K562 (cell line): ENCODE data around the gene GMDS. TPM values are rescaled to one million over a fixed set of nuclear protein-coding genes. Genes with fewer than 3 reads are reported as not detected.

Source experiments
- ATAC-seq: fragments of 200-7000 bp; cut with Tn5 transposase; 3 replicates; pipeline ENCODE4 v1.9.1; 2020; ENCODE audit warnings: moderate library complexity
- BruUV-seq: library from RNA; stranded (reverse); fragments of 400-500 nt; replicated peaks from 2 replicates; lab custom pipeline; 2021; lab: Mats Ljungman, UMichigan
- CTCF ChIA-PET: fragments of 300-600 bp; formaldehyde crosslinking; extraction: SDS; loops from one replicate; lab custom pipeline; 2021; ENCODE audit warnings: low intra/inter-chr PET ratio; lab: Yijun Ruan, JAX
- POLR2A ChIA-PET: fragments of 300-600, 350-650 bp; sonication (Branson Sonifier 250); formaldehyde crosslinking; extraction: SDS; loops from one replicate; lab custom pipeline; 2021; ENCODE audit warnings: antibody characterized with exemption, inconsistent platforms; lab: Yijun Ruan, JAX
- DNase-seq, 4 experiments: peaks; one replicate each; pipeline versions ENCODE4 v3.0.0 to v3.0.0-alpha.2; 2011 to 2018; ENCODE audit warnings: low spot score in 3 of 4, mixed read lengths in 3 of 4; ENCODE audit errors: extremely low read depth in 1 of 4
- FAIRE-seq: peaks from 2 replicates; lab custom pipeline; 2011; peaks lifted over from hg19 to GRCh38; lab: Jason Lieb, UNC
- H2AFZ ChIP-seq: 2 replicates; pipeline ENCODE4 v1.6.0; 2011; ENCODE audit warnings: low read depth, low read length, control low read depth, inconsistent platforms
- H3K27ac ChIP-seq: fragments of 200-600 bp; 3 replicates; pipeline ENCODE4 v1.8.0; 2011; ENCODE audit warnings: low read depth, mild to moderate bottlenecking, control low read depth, inconsistent platforms, low read length, moderate library complexity, mixed read lengths; ENCODE audit errors: extremely low read depth
- H3K27me3 ChIP-seq, 2 experiments: fragments of 300-600 bp in 1 of 2; 2 replicates in 1 of 2; 3 replicates in 1 of 2; pipeline versions ENCODE4 v1.6.0 to v1.8.0; 2011; ENCODE audit warnings: inconsistent platforms in 2 of 2, low read length in 2 of 2, mild to moderate bottlenecking in 1 of 2, mixed read lengths in 1 of 2, moderate library complexity in 1 of 2; ENCODE audit not compliant: control insufficient read depth in 2 of 2, insufficient read depth in 2 of 2
- H3K36me3 ChIP-seq: fragments of 300-600 bp; 3 replicates; pipeline ENCODE4 v1.8.0; 2011; ENCODE audit warnings: mild to moderate bottlenecking, low read length, inconsistent platforms; ENCODE audit not compliant: control insufficient read depth, insufficient read depth
- H3K4me1 ChIP-seq, 2 experiments: fragments of 200-600 bp in 1 of 2; replicated peaks in 1 of 2; 2 replicates in 1 of 2; 3 replicates in 1 of 2; pipeline versions ENCODE4 v1.5.1 to v1.8.0; 2011; ENCODE audit warnings: inconsistent platforms in 2 of 2, low read length in 2 of 2, mild to moderate bottlenecking in 1 of 2, mixed read lengths in 1 of 2, moderate library complexity in 1 of 2; ENCODE audit not compliant: control insufficient read depth in 2 of 2, insufficient read depth in 2 of 2
- H3K4me2 ChIP-seq: 2 replicates; pipeline ENCODE4 v1.6.1; 2011; ENCODE audit warnings: low read length, control low read depth, inconsistent platforms, mixed read lengths; ENCODE audit not compliant: insufficient read depth
- H3K4me3 ChIP-seq: fragments of 200-600 bp; sonication (generic), shearing (Covaris generic); 2 replicates; pipeline ENCODE4 v1.5.1; 2016; ENCODE audit warnings: control low read depth, inconsistent platforms
- H3K79me2 ChIP-seq: fragments of 200-600 bp; 3 replicates; pipeline ENCODE4 v1.8.0; 2011; ENCODE audit warnings: low read length, inconsistent platforms; ENCODE audit not compliant: control insufficient read depth, insufficient read depth
- H3K9ac ChIP-seq, 2 experiments: 2 replicates each; pipeline versions ENCODE4 v1.6.0 to v1.6.1; 2011; ENCODE audit warnings: low read depth in 2 of 2, low read length in 2 of 2, control low read depth in 1 of 2, inconsistent platforms in 1 of 2, mild to moderate bottlenecking in 1 of 2, mixed read lengths in 1 of 2; ENCODE audit not compliant: insufficient read depth in 1 of 2
- H3K9me1 ChIP-seq: one replicate; pipeline ENCODE4 v1.6.0; 2011; ENCODE audit warnings: inconsistent platforms, mild to moderate bottlenecking, low read length, moderate library complexity; ENCODE audit not compliant: control insufficient read depth, insufficient read depth
- H3K9me3 ChIP-seq: replicated peaks from 2 replicates; pipeline ENCODE4 v1.5.1; 2011; ENCODE audit warnings: low read depth, low read length, inconsistent platforms; ENCODE audit not compliant: control insufficient read depth, insufficient read depth
- H4K20me1 ChIP-seq: replicated peaks from 2 replicates; pipeline ENCODE4 v1.6.1; 2011; ENCODE audit warnings: low read length, inconsistent platforms, mixed read lengths; ENCODE audit not compliant: control insufficient read depth, insufficient read depth
- CEBPB ChIP-seq: fragments of 450-650 bp; IDR thresholded peaks from 2 replicates; pipeline ENCODE4 v1.6.1; 2016; ENCODE audit warnings: missing genetic modification characterization, missing compliant biosample characterization
- ELF4 ChIP-seq: fragments of 450-650 bp; formaldehyde crosslinking; IDR thresholded peaks from 2 replicates; pipeline ENCODE4 v1.4.0; 2022; ENCODE audit warnings: missing genetic modification characterization
- NFIC ChIP-seq: fragments of 450-650 bp; IDR thresholded peaks from 2 replicates; pipeline ENCODE4 v1.6.1; 2017; ENCODE audit warnings: mild to moderate bottlenecking, inconsistent platforms
- XRCC5 ChIP-seq: fragments of 200-400 bp; formaldehyde crosslinking; IDR thresholded peaks from 2 replicates; pipeline ENCODE4 v1.6.1; 2017; ENCODE audit warnings: low read depth, mild to moderate bottlenecking, low read length
- ZNF316 ChIP-seq: fragments of 450-650 bp; IDR thresholded peaks from 2 replicates; pipeline ENCODE4 v1.6.1; 2016
- WGBS: fragments of 100-300 bp; shearing (Covaris generic); methylation state at CpG from one replicate; pipeline ENCODE4 v1.1.6; 2016; ENCODE audit warnings: low coverage, mixed read lengths; ENCODE audit not compliant: insufficient coverage; ENCODE audit errors: missing lambda C conversion rate; 5-methylcytosine and 5-hydroxymethylcytosine counted together
- in situ Hi-C: fragments of 300-500 bp; cut with MboI; formaldehyde crosslinking; loops from 4 replicates; pipeline ENCODE4 v1.15.0; 2018; ENCODE audit warnings: inconsistent platforms, mixed read lengths
- intact Hi-C: fragments of 100-400 bp; cut with micrococcal nuclease; formaldehyde crosslinking; loops from 2 replicates; pipeline ENCODE4 v1.14.2; 2022
- polyA plus RNA-seq, 8 experiments: library from polyadenylated mRNA; depleted of rRNA in 4 of 8; stranded (reverse) in 5 of 8; unstranded in 3 of 8; fragments of >200 nt; fragmentation: Nextera tagmentation in 2 of 8; fragmentation: Illumina TruSeq in 1 of 8; extraction: Ambion mirVana in 2 of 8; extraction: Trizol in 1 of 8; gene quantifications; 2 replicates each; pipeline versions ENCODE4 v1.2.1 to v1.2.3, GENCODE V29; 2011 to 2014; ENCODE audit warnings: inconsistent platforms in 1 of 8, missing spikeins in 1 of 8
- total RNA-seq, 7 experiments: library from RNA; depleted of rRNA in 6 of 7; stranded (reverse); fragments of >200 nt in 6 of 7; fragmentation: Illumina TruSeq in 2 of 7; extraction: Trizol in 2 of 7; gene quantifications; 2 replicates each; pipeline versions ENCODE4 v1.2.1 to v1.2.3, GENCODE V29; 2011 to 2021; ENCODE audit warnings: low replicate concordance in 1 of 7
- TF ChIP-seq, protein P1 (sequence below): IDR thresholded peaks from 2 replicates; pipeline ENCODE4 v1.6.1; 2014; ENCODE audit warnings: antibody characterized with exemption
- TF ChIP-seq, protein P2 (sequence below): fragments of 450-650 bp; IDR thresholded peaks from 2 replicates; pipeline ENCODE4 v1.6.1; 2016; ENCODE audit warnings: mild to moderate bottlenecking, moderate library complexity

The GMDS gene
- total and polyA plus RNA-seq, 9 of the 15 experiments (the other 6 are each of a cell fraction or from before 2014, with no cell fraction given): 0.48 to 31.8 (median 13.4) TPM

DNA sequence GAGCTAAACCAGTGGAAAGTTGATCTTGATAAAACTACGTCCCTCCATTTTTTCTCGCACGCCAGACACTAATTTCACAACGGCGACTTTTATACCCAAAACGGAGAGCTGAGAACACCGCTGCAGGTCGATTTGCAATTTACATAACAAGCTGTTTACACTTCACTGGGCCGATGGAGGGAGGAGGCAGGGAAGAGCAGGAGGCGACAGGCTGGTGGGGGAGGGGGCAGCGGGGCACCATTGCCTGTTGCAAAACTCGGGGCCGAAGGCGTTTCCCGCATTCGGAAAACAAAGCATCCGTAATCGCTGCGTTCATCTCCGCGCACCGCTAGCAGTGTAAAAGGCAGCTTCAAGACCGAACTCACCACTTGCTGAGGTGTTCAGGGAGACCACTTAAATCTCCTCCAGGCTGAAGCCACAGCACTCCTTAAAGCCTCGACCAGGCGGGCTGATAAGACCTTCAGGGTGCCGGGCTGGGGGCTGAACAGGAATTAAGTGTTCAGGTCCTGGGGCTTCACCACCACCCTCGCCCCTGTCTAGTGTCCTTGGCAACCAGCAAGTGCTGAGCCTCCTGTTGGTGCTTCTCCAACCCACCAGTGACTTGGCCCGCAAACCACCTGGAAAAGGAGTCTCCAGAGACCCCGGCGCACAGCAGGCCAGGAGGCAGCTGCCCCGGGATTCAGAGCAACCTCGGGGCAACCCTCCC, 637.7 kb downstream of the GMDS start:
- H3K9me3 ChIP-seq: no peaks in the 10 kb centered on the region
- ChIA-PET POLR2A (interaction anchor here (0.6 to 1.1 kb wide), 2 partner anchors 9 to 1501 kb away, joined by 3 read pairs; no protein-coding TSS in a partner anchor), CTCF (no interaction called here)
- peaks cover 0 to 26% of the 10 kb centered on the region in 2 experiments; a peak in 2 of 5 replicates for H3K4me1 ChIP-seq
- FAIRE-seq (no peak), DNase-seq (no peak), ATAC-seq (no peak)
- TF ChIP-seq XRCC5 (no peak), ELF4 (CRISPR knock-in tag) (no peak), NFIC (no peak), ZNF316 (no peak), CEBPB (tag) (peak; percentile 39; the same call in 1 of the 2 replicates)
- TF ChIP-seq, protein P1, sequence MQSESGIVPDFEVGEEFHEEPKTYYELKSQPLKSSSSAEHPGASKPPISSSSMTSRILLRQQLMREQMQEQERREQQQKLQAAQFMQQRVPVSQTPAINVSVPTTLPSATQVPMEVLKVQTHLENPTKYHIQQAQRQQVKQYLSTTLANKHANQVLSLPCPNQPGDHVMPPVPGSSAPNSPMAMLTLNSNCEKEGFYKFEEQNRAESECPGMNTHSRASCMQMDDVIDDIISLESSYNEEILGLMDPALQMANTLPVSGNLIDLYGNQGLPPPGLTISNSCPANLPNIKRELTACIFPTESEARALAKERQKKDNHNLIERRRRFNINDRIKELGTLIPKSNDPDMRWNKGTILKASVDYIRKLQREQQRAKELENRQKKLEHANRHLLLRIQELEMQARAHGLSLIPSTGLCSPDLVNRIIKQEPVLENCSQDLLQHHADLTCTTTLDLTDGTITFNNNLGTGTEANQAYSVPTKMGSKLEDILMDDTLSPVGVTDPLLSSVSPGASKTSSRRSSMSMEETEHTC: no peak
- TF ChIP-seq, protein P2, sequence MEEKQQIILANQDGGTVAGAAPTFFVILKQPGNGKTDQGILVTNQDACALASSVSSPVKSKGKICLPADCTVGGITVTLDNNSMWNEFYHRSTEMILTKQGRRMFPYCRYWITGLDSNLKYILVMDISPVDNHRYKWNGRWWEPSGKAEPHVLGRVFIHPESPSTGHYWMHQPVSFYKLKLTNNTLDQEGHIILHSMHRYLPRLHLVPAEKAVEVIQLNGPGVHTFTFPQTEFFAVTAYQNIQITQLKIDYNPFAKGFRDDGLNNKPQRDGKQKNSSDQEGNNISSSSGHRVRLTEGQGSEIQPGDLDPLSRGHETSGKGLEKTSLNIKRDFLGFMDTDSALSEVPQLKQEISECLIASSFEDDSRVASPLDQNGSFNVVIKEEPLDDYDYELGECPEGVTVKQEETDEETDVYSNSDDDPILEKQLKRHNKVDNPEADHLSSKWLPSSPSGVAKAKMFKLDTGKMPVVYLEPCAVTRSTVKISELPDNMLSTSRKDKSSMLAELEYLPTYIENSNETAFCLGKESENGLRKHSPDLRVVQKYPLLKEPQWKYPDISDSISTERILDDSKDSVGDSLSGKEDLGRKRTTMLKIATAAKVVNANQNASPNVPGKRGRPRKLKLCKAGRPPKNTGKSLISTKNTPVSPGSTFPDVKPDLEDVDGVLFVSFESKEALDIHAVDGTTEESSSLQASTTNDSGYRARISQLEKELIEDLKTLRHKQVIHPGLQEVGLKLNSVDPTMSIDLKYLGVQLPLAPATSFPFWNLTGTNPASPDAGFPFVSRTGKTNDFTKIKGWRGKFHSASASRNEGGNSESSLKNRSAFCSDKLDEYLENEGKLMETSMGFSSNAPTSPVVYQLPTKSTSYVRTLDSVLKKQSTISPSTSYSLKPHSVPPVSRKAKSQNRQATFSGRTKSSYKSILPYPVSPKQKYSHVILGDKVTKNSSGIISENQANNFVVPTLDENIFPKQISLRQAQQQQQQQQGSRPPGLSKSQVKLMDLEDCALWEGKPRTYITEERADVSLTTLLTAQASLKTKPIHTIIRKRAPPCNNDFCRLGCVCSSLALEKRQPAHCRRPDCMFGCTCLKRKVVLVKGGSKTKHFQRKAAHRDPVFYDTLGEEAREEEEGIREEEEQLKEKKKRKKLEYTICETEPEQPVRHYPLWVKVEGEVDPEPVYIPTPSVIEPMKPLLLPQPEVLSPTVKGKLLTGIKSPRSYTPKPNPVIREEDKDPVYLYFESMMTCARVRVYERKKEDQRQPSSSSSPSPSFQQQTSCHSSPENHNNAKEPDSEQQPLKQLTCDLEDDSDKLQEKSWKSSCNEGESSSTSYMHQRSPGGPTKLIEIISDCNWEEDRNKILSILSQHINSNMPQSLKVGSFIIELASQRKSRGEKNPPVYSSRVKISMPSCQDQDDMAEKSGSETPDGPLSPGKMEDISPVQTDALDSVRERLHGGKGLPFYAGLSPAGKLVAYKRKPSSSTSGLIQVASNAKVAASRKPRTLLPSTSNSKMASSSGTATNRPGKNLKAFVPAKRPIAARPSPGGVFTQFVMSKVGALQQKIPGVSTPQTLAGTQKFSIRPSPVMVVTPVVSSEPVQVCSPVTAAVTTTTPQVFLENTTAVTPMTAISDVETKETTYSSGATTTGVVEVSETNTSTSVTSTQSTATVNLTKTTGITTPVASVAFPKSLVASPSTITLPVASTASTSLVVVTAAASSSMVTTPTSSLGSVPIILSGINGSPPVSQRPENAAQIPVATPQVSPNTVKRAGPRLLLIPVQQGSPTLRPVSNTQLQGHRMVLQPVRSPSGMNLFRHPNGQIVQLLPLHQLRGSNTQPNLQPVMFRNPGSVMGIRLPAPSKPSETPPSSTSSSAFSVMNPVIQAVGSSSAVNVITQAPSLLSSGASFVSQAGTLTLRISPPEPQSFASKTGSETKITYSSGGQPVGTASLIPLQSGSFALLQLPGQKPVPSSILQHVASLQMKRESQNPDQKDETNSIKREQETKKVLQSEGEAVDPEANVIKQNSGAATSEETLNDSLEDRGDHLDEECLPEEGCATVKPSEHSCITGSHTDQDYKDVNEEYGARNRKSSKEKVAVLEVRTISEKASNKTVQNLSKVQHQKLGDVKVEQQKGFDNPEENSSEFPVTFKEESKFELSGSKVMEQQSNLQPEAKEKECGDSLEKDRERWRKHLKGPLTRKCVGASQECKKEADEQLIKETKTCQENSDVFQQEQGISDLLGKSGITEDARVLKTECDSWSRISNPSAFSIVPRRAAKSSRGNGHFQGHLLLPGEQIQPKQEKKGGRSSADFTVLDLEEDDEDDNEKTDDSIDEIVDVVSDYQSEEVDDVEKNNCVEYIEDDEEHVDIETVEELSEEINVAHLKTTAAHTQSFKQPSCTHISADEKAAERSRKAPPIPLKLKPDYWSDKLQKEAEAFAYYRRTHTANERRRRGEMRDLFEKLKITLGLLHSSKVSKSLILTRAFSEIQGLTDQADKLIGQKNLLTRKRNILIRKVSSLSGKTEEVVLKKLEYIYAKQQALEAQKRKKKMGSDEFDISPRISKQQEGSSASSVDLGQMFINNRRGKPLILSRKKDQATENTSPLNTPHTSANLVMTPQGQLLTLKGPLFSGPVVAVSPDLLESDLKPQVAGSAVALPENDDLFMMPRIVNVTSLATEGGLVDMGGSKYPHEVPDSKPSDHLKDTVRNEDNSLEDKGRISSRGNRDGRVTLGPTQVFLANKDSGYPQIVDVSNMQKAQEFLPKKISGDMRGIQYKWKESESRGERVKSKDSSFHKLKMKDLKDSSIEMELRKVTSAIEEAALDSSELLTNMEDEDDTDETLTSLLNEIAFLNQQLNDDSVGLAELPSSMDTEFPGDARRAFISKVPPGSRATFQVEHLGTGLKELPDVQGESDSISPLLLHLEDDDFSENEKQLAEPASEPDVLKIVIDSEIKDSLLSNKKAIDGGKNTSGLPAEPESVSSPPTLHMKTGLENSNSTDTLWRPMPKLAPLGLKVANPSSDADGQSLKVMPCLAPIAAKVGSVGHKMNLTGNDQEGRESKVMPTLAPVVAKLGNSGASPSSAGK: no peak
- peaks cover 13% of the 10 kb centered on the region for H4K20me1 ChIP-seq
- H3K4me2 ChIP-seq: no peak overlapping the region
- no peaks in the 10 kb centered on the region for H3K9me1 ChIP-seq
- no TSS peak for BruUV-seq
- H3K27ac ChIP-seq: no peak overlapping the region
- peaks cover 41 to 58% of the 10 kb centered on the region in 2 experiments for H3K27me3 ChIP-seq
- in situ Hi-C loops (loop anchor here (10.0 kb wide), 2 partner anchors 577 to 847 kb away; no protein-coding TSS in a partner anchor), intact Hi-C loops (no loop called here)
- no peaks in the 10 kb centered on the region for H3K79me2 ChIP-seq
- no peaks in the 10 kb centered on the region for H3K36me3 ChIP-seq
- no peak overlapping the region for H3K4me3 ChIP-seq
- 4% methylated on average over 32 of the region's 32 CpGs for WGBS
- no peak overlapping the region for H2AFZ ChIP-seq
- H3K9ac ChIP-seq: no peak overlapping the region
